Measurements from ENCODE around the gene SH3PXD2A. TPM values are rescaled to one million over a fixed set of nuclear protein-coding genes. Genes with fewer than 3 reads are reported as not detected.

The SH3PXD2A gene
- total RNA-seq, 1 experiment from 2014 or later, result 4.5 TPM

DNA sequence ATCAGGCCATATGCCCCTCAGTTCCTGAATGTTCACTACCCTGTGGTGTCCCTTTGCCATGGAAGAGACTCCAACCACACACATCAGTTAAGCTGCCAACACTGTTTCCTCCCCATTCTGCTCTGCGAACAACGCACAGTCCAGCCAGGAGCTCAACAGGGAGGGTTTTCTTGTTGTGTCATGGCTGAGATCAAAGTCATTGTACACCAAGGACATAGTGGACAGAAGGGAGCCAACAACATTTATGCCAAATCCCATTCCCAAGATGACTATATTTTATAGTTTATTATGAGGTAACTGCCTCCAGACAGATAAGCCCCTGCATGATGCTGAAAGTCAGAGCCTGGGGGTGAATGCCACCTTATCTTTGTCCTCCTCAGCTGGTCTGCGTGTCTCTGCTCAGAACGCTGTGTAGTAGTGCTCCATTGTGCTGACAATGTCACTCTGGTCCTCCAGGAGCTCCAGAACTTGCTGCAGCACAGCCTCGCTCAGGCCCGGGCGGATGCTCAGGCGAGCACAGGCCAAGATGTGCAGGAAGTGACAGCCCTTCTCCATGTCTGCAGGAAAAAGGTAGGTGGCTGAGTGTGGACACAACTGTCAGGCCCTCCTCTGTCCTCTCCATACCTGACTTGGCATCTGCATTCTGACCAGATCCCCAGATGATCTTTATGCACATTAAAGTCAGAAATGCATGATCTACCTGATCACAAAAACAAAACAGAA lies 27.1 kb upstream of the SH3PXD2A start:
- H3K4me1 ChIP-seq (ENCODE audit: insufficient read depth, low read length), result no peaks in the 10 kb centered on the region
- H2BK15ac ChIP-seq (ENCODE audit: low read depth, low read length), result no peak overlapping the region
- no peak overlapping the region for H2AFZ ChIP-seq (ENCODE audit: low read length)
- H4K20me1 ChIP-seq (ENCODE audit: control insufficient read depth, insufficient read depth, insufficient read length), result no peaks in the 10 kb centered on the region
- no peak overlapping the region for H3K14ac ChIP-seq (ENCODE audit: insufficient read depth, low read length)
- TF ChIP-seq, protein P1, sequence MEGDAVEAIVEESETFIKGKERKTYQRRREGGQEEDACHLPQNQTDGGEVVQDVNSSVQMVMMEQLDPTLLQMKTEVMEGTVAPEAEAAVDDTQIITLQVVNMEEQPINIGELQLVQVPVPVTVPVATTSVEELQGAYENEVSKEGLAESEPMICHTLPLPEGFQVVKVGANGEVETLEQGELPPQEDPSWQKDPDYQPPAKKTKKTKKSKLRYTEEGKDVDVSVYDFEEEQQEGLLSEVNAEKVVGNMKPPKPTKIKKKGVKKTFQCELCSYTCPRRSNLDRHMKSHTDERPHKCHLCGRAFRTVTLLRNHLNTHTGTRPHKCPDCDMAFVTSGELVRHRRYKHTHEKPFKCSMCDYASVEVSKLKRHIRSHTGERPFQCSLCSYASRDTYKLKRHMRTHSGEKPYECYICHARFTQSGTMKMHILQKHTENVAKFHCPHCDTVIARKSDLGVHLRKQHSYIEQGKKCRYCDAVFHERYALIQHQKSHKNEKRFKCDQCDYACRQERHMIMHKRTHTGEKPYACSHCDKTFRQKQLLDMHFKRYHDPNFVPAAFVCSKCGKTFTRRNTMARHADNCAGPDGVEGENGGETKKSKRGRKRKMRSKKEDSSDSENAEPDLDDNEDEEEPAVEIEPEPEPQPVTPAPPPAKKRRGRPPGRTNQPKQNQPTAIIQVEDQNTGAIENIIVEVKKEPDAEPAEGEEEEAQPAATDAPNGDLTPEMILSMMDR (conservative IDR thresholded peaks at IDR 0.05), result no peak
- no peak overlapping the region for H3K18ac ChIP-seq (ENCODE audit: insufficient read length, low read depth, low read length)
- H2BK5ac ChIP-seq (ENCODE audit: insufficient read length, low read length), result no peak overlapping the region
- H3T11ph ChIP-seq (ENCODE audit: low read length), result no peak overlapping the region
- no peaks in the 10 kb centered on the region for H3K27me3 Mint-ChIP-seq (ENCODE audit: low read depth)
- H3K4me3 Mint-ChIP-seq, result no peak overlapping the region
- no peak for DNase-seq
- no peaks in the 10 kb centered on the region for H3K27me3 ChIP-seq (ENCODE audit: insufficient read depth, low read length)
- H2BK12ac ChIP-seq (ENCODE audit: insufficient read length, low read depth, low read length), result no peak overlapping the region
- H3K79me1 ChIP-seq (ENCODE audit: insufficient read depth, low read depth, low read length, poor library complexity, severe bottlenecking), result no peaks in the 10 kb centered on the region
- H4K8ac ChIP-seq (replicated peaks; ENCODE audit: insufficient read length, low read depth, low read length), result no peak overlapping the region
- peaks cover 0 to 9% (median 9%) of the 10 kb centered on the region in 3 experiments; a peak in 5 of 7 replicates for H3K36me3 Mint-ChIP-seq (ENCODE audit: insufficient read depth in 1 of 3, low read depth in 3 of 3)
- H3K56ac ChIP-seq (ENCODE audit: insufficient read length, low read depth, low read length), result no peak overlapping the region
- H3K9ac ChIP-seq (ENCODE audit: extremely low read depth, insufficient read length, low read length), result no peak overlapping the region
- no CpG with 5 or more reads among the region's 8 CpGs for WGBS (ENCODE audit: extremely low coverage, insufficient read length, low lambda C conversion rate)
- no peak overlapping the region for H4K91ac ChIP-seq (ENCODE audit: insufficient read length, low read depth, low read length)
- H3K27ac ChIP-seq (ENCODE audit: insufficient read length, low read depth, low read length), result no peak overlapping the region
- no peaks in the 10 kb centered on the region for H3K79me2 ChIP-seq (ENCODE audit: insufficient read depth, low read length)
- H2BK20ac ChIP-seq (ENCODE audit: low read depth, low read length, poor library complexity, severe bottlenecking), result no peak overlapping the region
- H2AK5ac ChIP-seq (ENCODE audit: insufficient read length, low read length), result no peak overlapping the region
- H3K23ac ChIP-seq (ENCODE audit: insufficient read length, low read depth, low read length), result no peak overlapping the region
- peaks cover 0 to 7% of the 10 kb centered on the region in 2 experiments; a peak in 2 of 4 replicates for H3K4me1 Mint-ChIP-seq
- H3K27ac Mint-ChIP-seq, result no peak overlapping the region
- H4K5ac ChIP-seq (ENCODE audit: insufficient read length, low read depth, low read length), result no peak overlapping the region
- H3K4ac ChIP-seq (ENCODE audit: low read depth, low read length), result no peak overlapping the region
- no peak overlapping the region for H2BK120ac ChIP-seq (ENCODE audit: low read depth, low read length, poor library complexity, severe bottlenecking)
- H3K9me3 Mint-ChIP-seq, result no peaks in the 10 kb centered on the region
- no peak overlapping the region for H3K4me2 ChIP-seq (ENCODE audit: insufficient read depth, insufficient read length, low read length)
- H3K23me2 ChIP-seq (ENCODE audit: insufficient read length, low read depth, low read length, poor library complexity, severe bottlenecking), result no peaks in the 10 kb centered on the region
- no peaks in the 10 kb centered on the region for H3K9me3 ChIP-seq (ENCODE audit: control insufficient read depth, low read depth, low read length)

Measured in H9 (cell line).